SK-N-SH treated with all-trans-retinoic acid at 6 μM for 48 hours (cell line): ENCODE results near the gene IMPG1.

Experiments
- PATZ1 ChIP-seq: fragments of 250-450 bp; sonication (Bioruptor Pico); IDR thresholded peaks from 2 replicates; pipeline ENCODE4 v1.8.0; 2020; ENCODE audit warnings: mild to moderate bottlenecking, moderate library complexity, borderline replicate concordance
- TOX ChIP-seq: fragments of 250-450 bp; sonication (Bioruptor Pico); IDR thresholded peaks from 2 replicates; pipeline ENCODE4 v1.8.0; 2021; ENCODE audit warnings: mild to moderate bottlenecking, moderate library complexity, borderline replicate concordance
- ZC3H10 ChIP-seq: fragments of 250-450 bp; sonication (Bioruptor Pico); IDR thresholded peaks from 2 replicates; pipeline ENCODE4 v1.5.1; 2021; ENCODE audit warnings: mild to moderate bottlenecking, moderate library complexity
- TF ChIP-seq, protein P1 (sequence below): fragments of 250-450 bp; sonication (Bioruptor Pico); IDR thresholded peaks from 2 replicates; pipeline ENCODE4 v1.5.1; 2020; ENCODE audit warnings: low read depth, mild to moderate bottlenecking, moderate library complexity

DNA sequence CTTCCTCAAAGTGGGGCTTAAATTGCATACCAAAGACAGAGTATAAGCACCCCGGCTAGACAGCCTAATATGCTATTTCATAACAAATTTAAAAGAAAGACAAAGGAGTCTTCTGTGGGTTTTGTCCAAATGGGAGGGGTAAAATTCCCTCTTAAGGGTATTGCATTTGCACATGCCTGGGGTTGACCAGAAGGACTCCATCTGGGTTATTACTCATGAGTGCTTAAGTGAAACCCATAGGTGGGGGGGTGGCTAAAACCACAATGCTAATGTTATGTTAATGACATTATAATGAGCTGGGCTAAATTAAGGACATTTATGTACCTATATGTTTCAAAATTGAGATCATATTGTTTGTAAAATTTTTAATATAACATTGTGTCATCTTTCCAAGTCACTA lies 15.0 kb downstream of the IMPG1 start:
- no peak for TF ChIP-seq PATZ1 (CRISPR knock-in tag)
- TF ChIP-seq, protein P1, sequence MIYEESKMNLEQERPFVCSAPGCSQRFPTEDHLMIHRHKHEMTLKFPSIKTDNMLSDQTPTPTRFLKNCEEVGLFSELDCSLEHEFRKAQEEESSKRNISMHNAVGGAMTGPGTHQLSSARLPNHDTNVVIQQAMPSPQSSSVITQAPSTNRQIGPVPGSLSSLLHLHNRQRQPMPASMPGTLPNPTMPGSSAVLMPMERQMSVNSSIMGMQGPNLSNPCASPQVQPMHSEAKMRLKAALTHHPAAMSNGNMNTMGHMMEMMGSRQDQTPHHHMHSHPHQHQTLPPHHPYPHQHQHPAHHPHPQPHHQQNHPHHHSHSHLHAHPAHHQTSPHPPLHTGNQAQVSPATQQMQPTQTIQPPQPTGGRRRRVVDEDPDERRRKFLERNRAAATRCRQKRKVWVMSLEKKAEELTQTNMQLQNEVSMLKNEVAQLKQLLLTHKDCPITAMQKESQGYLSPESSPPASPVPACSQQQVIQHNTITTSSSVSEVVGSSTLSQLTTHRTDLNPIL (CRISPR knock-in tag): no peak
- TF ChIP-seq TOX (CRISPR knock-in tag): no peak
- TF ChIP-seq ZC3H10 (CRISPR knock-in tag): no peak
